ENCODE results near the gene CFAP45.

The CFAP45 gene

GRCh38 chr1:159936273-159936904 is 36.4 kb upstream of the CFAP45 start:
- DNase-seq (ENCODE audit: low spot score) = peak; percentile 87

- DNase-seq (ENCODE audit: low spot score) = no peak
Observed at GRCh38 chr1:159935719-159936272, 35.8 kb upstream of the CFAP45 start.

GRCh38 chr1:159935305-159935704 is 35.3 kb upstream of the CFAP45 start:
- no peak for DNase-seq (ENCODE audit: low spot score)

GRCh38 chr1:159934136-159935039 is 34.4 kb upstream of the CFAP45 start:
- no peak for DNase-seq (ENCODE audit: low spot score)

DNA sequence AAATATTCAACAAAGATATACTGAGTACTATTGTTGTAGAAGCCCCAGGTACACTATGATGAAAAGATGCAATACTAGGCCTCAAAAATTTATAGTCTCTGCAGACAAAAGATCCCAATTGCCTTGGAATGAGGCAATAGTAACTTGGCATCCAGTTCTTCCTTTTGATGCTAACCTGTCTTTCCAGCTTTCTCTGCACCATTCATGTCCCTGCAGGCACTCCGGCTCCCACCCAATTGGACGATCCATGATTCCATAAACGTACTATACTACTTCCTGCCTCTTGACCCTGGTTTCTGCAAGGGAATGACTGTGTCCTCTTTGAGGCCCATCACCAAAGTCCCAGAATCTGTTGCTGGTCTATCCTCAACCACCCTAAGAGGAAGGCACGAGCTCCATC is 33.4 kb upstream of the CFAP45 start:
- no peak for DNase-seq (ENCODE audit: low spot score)

GRCh38 chr1:159932296-159933285 is 32.6 kb upstream of the CFAP45 start:
- no peak for DNase-seq (ENCODE audit: low spot score)

GRCh38 chr1:159931795-159932173 is 31.8 kb upstream of the CFAP45 start:
- no peak for DNase-seq (ENCODE audit: low spot score)

DNA sequence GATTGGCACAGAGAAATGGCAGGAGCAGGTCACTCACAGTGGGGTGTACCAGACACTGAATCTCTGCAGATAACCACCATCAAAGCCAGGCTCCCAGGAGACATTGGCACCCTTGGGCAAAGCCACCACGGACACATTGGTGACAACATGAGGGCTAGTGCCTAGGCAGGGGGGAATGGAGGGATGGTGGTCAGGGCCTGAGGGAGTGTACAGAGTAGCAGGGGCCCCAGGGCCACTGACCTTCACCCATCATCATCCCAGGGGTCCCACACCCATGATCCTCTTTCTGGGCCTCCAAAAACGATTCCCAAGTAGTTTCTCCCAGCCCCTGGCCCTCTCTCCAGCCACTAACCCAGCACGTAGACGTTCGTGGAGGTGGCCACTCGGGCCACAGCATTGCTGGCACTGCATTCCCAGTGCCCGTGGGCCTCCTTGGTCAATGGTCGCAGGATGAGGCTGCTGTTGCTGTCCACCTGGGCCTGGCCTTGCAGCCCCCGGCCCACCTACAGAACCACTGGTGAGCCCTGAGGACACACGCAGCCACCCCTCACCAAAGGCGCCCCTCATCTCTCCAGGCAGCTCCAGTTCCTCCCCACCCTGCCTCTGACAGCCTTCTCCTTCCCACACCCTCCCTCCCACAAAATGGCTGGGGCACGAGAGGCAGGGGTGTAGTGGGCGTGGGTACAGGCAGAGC is 31.3 kb upstream of the CFAP45 start:
- no peak for DNase-seq (ENCODE audit: low spot score)

GRCh38 chr1:159930634-159931033 is 30.7 kb upstream of the CFAP45 start:
- no peak for DNase-seq (ENCODE audit: low spot score)

DNA sequence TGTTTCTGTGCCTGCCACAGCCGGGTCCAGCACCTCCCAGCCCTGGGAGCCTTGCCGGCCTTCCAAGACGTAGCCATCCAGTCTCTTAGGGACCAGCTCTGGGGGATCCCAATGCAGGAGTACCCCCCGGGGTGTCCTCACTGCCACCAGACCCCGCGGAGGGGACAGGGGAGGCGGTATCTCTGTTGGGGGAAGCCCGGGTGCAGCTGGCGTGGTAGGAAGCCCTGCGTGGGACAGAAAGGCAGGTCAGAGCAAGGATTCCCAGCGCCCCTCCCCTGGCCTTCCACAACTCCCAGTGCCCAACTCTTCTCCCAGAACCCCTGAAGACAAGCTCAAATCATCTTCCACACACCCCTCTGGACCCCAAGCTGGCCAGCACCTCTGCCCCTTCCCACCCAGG is 30.3 kb upstream of the CFAP45 start:
- DNase-seq (ENCODE audit: low spot score) = no peak

- no peak for DNase-seq (ENCODE audit: low spot score)
Observed at GRCh38 chr1:159929155-159930051, 29.4 kb upstream of the CFAP45 start.

GRCh38 chr1:159928491-159929050 is 28.6 kb upstream of the CFAP45 start:
- no peak for DNase-seq (ENCODE audit: low spot score)

GRCh38 chr1:159927849-159928431 is 28.0 kb upstream of the CFAP45 start:
- DNase-seq (ENCODE audit: low spot score) = no peak

DNA sequence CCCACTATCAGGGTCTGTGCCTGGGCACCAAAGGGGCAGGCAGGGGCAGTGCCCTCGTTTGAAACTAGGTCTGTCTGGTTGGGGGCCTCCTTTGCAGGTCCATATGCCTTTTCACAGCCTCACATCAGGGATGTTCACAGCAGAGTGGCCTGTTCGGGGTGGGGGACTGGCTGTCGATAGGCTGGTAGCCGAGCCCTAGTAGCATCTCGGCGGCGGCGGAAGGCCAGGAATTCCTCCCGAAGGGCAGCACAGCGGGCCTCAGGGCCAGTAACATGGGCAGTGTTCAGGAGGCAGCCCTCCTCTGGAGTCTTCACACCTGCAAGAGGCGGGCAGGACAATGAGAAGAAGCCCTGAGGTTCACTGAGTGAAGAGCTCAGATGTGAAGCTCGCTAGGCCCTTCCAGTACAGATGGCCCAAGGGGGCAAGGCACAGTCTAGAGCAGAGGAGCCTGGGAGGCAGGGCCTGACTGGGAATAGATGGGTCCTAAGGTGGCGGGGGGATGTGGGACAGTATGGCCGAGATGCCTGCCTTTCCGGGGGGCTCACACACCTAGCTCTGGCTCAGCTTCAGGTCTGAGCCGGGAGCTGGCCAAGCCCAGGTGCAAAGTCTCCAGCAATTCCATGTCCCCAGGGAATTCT is 27.4 kb upstream of the CFAP45 start:
- DNase-seq (ENCODE audit: low spot score) = no peak

GRCh38 chr1:159925719-159926078 is 25.7 kb upstream of the CFAP45 start:
- peak; percentile 55 for DNase-seq (ENCODE audit: low spot score)

DNA sequence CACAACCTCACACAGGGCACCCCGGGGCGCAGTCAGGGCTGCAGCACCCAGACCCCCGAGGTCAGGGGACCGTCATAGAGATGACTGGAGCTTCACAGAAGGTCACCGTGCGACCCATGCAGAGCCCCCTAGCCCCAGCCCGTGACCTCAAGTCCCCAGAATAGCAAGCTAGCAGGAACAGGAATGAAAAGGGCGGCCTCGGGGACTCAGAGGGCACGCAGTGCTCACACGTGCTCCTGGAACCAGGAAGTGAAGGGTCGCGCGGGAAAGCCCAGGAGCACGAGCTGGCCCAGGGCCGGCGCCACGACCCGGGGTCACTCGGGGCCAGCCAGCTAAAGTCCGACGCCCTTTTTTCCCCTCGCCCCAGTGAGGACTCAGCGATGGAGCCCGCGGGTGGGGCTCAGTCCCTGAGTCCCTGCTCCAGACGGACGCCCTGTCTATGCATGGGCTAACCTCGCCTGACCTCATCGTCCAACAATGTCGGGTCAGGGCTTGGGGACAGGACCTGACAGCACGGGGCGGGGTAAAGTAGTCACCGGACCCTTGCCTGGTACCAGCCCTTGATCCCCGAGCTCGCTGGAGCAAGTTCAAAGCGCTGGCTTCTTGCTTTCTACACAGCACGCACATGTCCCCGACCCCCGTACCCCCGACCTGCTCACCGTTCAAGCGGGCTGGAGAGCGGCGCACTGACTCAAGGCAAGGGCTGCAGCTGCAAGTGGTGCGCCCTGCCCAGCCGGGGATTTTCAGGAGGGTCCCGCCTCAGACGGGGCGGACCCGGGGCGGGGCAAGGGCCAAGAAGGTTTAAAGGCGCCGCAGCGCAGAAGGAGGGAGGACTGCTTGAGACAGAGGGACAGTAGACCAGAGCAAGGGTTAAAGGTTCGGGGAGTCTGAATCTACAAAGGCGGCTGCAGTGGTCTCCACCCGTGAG is 25.1 kb upstream of the CFAP45 start, which contains the start of gene TAGLN2:
TSS of gene TAGLN2 (minus strand) at position 717 of the 928 bp plus-strand sequence. CDS start 4,998 bp downstream, outside the sequence.
- DNase-seq (ENCODE audit: low spot score) = peak; percentile 95

DNA sequence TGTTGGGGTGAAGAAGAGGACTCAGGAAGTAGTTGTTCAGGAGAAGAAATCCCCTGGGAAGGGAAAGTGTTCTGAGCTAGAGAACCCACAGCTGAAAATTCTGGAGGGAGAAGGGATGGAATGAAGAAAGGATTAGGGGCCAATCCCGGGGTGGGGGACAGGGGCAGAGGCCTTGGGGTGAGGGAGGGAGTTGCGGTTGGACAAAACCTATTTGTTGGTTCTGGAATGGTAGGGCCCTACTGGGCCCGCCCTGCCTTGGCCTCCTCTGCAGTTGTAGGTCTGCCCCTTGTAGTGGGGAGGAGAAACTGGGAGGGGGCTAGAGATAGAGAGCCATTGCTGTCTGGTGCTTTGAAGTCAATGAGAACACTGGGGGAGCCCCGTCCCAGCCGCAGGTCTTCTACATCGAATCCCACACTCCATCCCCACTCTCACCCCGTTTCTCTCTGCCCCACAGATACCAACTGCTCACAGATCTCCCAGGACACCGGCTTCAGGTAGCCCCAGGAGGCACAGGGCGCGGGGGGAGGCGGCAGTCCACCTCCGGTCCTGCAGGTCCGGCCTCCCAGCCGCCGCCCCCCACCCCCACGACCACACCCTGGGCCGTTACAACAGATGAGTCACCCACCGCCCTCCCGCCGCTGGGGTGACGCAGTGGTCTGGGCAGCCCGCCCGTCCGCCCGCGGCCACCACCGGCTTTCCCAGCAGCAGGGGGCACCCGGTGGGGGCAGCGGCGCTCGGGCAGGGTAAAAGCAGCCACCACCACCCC is 24.2 kb upstream of the CFAP45 start:
- DNase-seq (ENCODE audit: low spot score) = peak; percentile 99
